NT2/D1 (cell line): ENCODE measurements around the gene PHOSPHO1.

Experiments used
- YY1 ChIP-seq: IDR thresholded peaks from 2 replicates; pipeline ENCODE4 v1.6.1; 2011; ENCODE audit not compliant: insufficient read length, insufficient read depth
- ZNF274 ChIP-seq: IDR thresholded peaks from 2 replicates; pipeline ENCODE4 v1.6.1; 2011; ENCODE audit warnings: mild to moderate bottlenecking, low read depth, low read length

GRCh38 chr17:49229805-49230600 is 584 bp downstream of the PHOSPHO1 start:
- TF ChIP-seq ZNF274 (no peak), YY1 (no peak)
